SK-N-SH (cell line): ENCODE results near the gene LRAT. TPM values are rescaled to one million over a fixed set of nuclear protein-coding genes. Genes with fewer than 3 reads are reported as not detected.

Source experiments
- CTCF ChIA-PET: fragments of 300-600, 350-600 bp; formaldehyde crosslinking; extraction: SDS; loops from one replicate; lab custom pipeline; 2021; lab: Yijun Ruan, JAX
- POLR2A ChIA-PET: fragments of 350-600 bp; sonication (Branson Sonifier 250); formaldehyde crosslinking; extraction: SDS; loops from one replicate; lab custom pipeline; 2020; ENCODE audit warnings: antibody characterized with exemption, inconsistent platforms; lab: Yijun Ruan, JAX
- DNase-seq: peaks from one replicate; pipeline ENCODE4 v3.0.0; 2012
- H2AFZ ChIP-seq: fragments of 200-600 bp; sonication (generic); 2 replicates; pipeline ENCODE4 v1.8.1; 2016; ENCODE audit warnings: antibody characterized with exemption, mild to moderate bottlenecking, low read depth
- H3F3A ChIP-seq: fragments of 200-600 bp; sonication (generic); replicated peaks from 2 replicates; pipeline ENCODE3; 2016; ENCODE audit warnings: antibody characterized with exemption, mild to moderate bottlenecking; ENCODE audit not compliant: insufficient read depth
- H3K27ac ChIP-seq, 2 experiments: fragments of 200-500 bp in 1 of 2; fragments of 200-600 bp in 1 of 2; sonication (Bioruptor generic) in 1 of 2; sonication (generic), shearing (Covaris generic) in 1 of 2; 2 replicates each; pipeline versions ENCODE4 v1.5.1 to v1.6.1; 2014 to 2016; ENCODE audit warnings: low read depth in 2 of 2, inconsistent platforms in 1 of 2, low read length in 1 of 2, mild to moderate bottlenecking in 1 of 2, mixed read lengths in 1 of 2
- H3K27me3 ChIP-seq: fragments of 200-600 bp; sonication (generic), shearing (Covaris generic); 2 replicates; pipeline ENCODE4 v1.6.1; 2016; ENCODE audit warnings: mixed run types; ENCODE audit not compliant: insufficient read depth
- H3K36me3 ChIP-seq, 2 experiments: fragments of 200-500 bp in 1 of 2; fragments of 200-600 bp in 1 of 2; sonication (Bioruptor generic) in 1 of 2; sonication (generic) in 1 of 2; replicated peaks in 1 of 2; 2 replicates each; pipeline versions ENCODE3 to v1.5.1; 2014 to 2016; ENCODE audit warnings: low read length in 1 of 2, mild to moderate bottlenecking in 1 of 2; ENCODE audit not compliant: insufficient read depth in 2 of 2, control insufficient read depth in 1 of 2
- H3K4me1 ChIP-seq, 2 experiments: fragments of 200-500 bp in 1 of 2; fragments of 200-600 bp in 1 of 2; sonication (Bioruptor generic) in 1 of 2; sonication (generic), shearing (Covaris generic) in 1 of 2; 2 replicates each; pipeline versions ENCODE4 v1.5.1 to v1.6.1; 2014 to 2016; ENCODE audit warnings: low read depth in 1 of 2, low read length in 1 of 2, mixed run types in 1 of 2; ENCODE audit not compliant: insufficient read depth in 2 of 2, control insufficient read depth in 1 of 2
- H3K4me2 ChIP-seq: fragments of 200-600 bp; sonication (generic), shearing (Covaris generic); 2 replicates; pipeline ENCODE4 v1.6.1; 2017; ENCODE audit warnings: mixed run types
- H3K4me3 ChIP-seq, 2 experiments: fragments of 200-500 bp in 1 of 2; fragments of 200-600 bp in 1 of 2; sonication (Bioruptor generic) in 1 of 2; sonication (generic), shearing (Covaris generic) in 1 of 2; 2 replicates each; pipeline versions ENCODE4 v1.5.1 to v1.8.1; 2014 to 2016; ENCODE audit warnings: low read depth in 2 of 2, inconsistent platforms in 1 of 2, low read length in 1 of 2, mild to moderate bottlenecking in 1 of 2, mixed read lengths in 1 of 2, moderate library complexity in 1 of 2
- H3K79me2 ChIP-seq: fragments of 200-600 bp; sonication (generic); 2 replicates; pipeline ENCODE4 v1.8.1; 2017; ENCODE audit warnings: mild to moderate bottlenecking; ENCODE audit not compliant: insufficient read depth
- H3K9ac ChIP-seq: fragments of 200-600 bp; sonication (generic); 2 replicates; pipeline ENCODE4 v1.6.1; 2017; ENCODE audit warnings: mixed run types
- H3K9me2 ChIP-seq: fragments of 200-600 bp; sonication (generic); 2 replicates; pipeline ENCODE4 v1.6.1; 2017; ENCODE audit warnings: mixed run types
- H3K9me3 ChIP-seq: fragments of 200-600 bp; sonication (generic); 2 replicates; pipeline ENCODE4 v1.6.1; 2017; ENCODE audit warnings: mixed run types, mild to moderate bottlenecking, moderate library complexity
- H4K20me1 ChIP-seq: fragments of 200-600 bp; sonication (generic); 2 replicates; pipeline ENCODE4 v1.6.1; 2017; ENCODE audit warnings: mild to moderate bottlenecking, mixed run types; ENCODE audit not compliant: insufficient read depth
- CHD2 ChIP-seq: fragments of 150-350 bp; IDR thresholded peaks from 2 replicates; pipeline ENCODE4 v1.6.1; 2018; ENCODE audit warnings: low read length; ENCODE audit not compliant: partially characterized antibody
- EZH2phosphoT487 ChIP-seq: fragments of 200-600 bp; sonication (generic); IDR thresholded peaks from 2 replicates; pipeline ENCODE4 v1.6.1; 2017; ENCODE audit warnings: low read depth, mixed run types, mild to moderate bottlenecking, antibody characterized with exemption, moderate library complexity, borderline replicate concordance
- FOSL2 ChIP-seq: IDR thresholded peaks from 2 replicates; pipeline ENCODE4 v1.4.0; 2012; ENCODE audit warnings: low read depth, mild to moderate bottlenecking, moderate library complexity, borderline replicate concordance
- FOXM1 ChIP-seq: IDR thresholded peaks from 2 replicates; pipeline ENCODE4 v1.4.0; 2012; ENCODE audit warnings: low read depth, mild to moderate bottlenecking
- GABPA ChIP-seq: IDR thresholded peaks from 2 replicates; pipeline ENCODE4 v1.4.0; 2012; ENCODE audit warnings: low read depth, mild to moderate bottlenecking
- IRF3 ChIP-seq: fragments of 150-350 bp; IDR thresholded peaks from 2 replicates; pipeline ENCODE4 v1.6.1; 2016; ENCODE audit warnings: mild to moderate bottlenecking, low read depth, low read length
- JUND ChIP-seq: IDR thresholded peaks from 2 replicates; pipeline ENCODE4 v1.4.0; 2012
- MEF2A ChIP-seq: IDR thresholded peaks from 2 replicates; pipeline ENCODE4 v1.4.0; 2012; ENCODE audit warnings: low read depth, borderline replicate concordance
- MXI1 ChIP-seq: IDR thresholded peaks from 2 replicates; pipeline ENCODE4 v1.6.1; 2012; ENCODE audit warnings: mild to moderate bottlenecking, low read depth, low read length, improper control_type of control experiment
- NFIC ChIP-seq: IDR thresholded peaks from 2 replicates; pipeline ENCODE4 v1.4.0; 2012; ENCODE audit warnings: borderline replicate concordance
- REST ChIP-seq: IDR thresholded peaks from 2 replicates; pipeline ENCODE4 v1.6.1; 2012; ENCODE audit warnings: mild to moderate bottlenecking, low read depth, low read length, moderate library complexity
- RFX5 ChIP-seq: IDR thresholded peaks from 2 replicates; pipeline ENCODE4 v1.6.1; 2012; ENCODE audit warnings: mild to moderate bottlenecking, improper control_type of control experiment, low read length
- TCF12 ChIP-seq: IDR thresholded peaks from 2 replicates; pipeline ENCODE4 v1.4.0; 2012
- TEAD4 ChIP-seq: IDR thresholded peaks from 2 replicates; pipeline ENCODE4 v1.4.0; 2012; ENCODE audit warnings: mild to moderate bottlenecking, borderline replicate concordance; ENCODE audit not compliant: insufficient read depth
- USF2 ChIP-seq: fragments of 150-350 bp; IDR thresholded peaks from 2 replicates; pipeline ENCODE4 v1.6.1; 2017; ENCODE audit warnings: antibody characterized with exemption, low read length, low read depth, borderline replicate concordance
- WGBS: methylation state at CpG from one replicate; pipeline ENCODE4 v1.1.6; 2017; ENCODE audit warnings: low lambda C conversion rate; 5-methylcytosine and 5-hydroxymethylcytosine counted together
- polyA plus RNA-seq, 3 experiments: library from polyadenylated mRNA; depleted of rRNA; stranded (reverse); fragments of >200 nt; gene quantifications; 2 replicates each; pipeline ENCODE4 v1.2.3, GENCODE V29; 2012
- TF ChIP-seq, protein P1 (sequence below): IDR thresholded peaks from 2 replicates; pipeline ENCODE4 v1.4.0; 2012; ENCODE audit warnings: low read depth

Gene LRAT
- polyA plus RNA-seq, 1 of the 3 experiments (the other 2 are of a cell fraction): not detected

GRCh38 chr4:154740462-154740861 lies 3.3 kb upstream of the LRAT start:
- H3K9me3 ChIP-seq: no peaks in the 10 kb centered on the region
- H3K27ac ChIP-seq: no peak overlapping the region
- no peaks in the 10 kb centered on the region for H3K36me3 ChIP-seq
- DNase-seq: no peak
- TF ChIP-seq MEF2A (no peak), EZH2phosphoT487 (no peak), REST (no peak)
- no peaks in the 10 kb centered on the region for H3K79me2 ChIP-seq
- H3K4me2 ChIP-seq: no peak overlapping the region
- no peak overlapping the region for H2AFZ ChIP-seq
- ChIA-PET CTCF (interaction anchor here (1.6 kb wide), 1 partner anchor 103 kb away, joined by 4 read pairs; no protein-coding TSS in a partner anchor), POLR2A (no interaction called here)
- H3K27me3 ChIP-seq: peaks cover 47% of the 10 kb centered on the region
- H3F3A ChIP-seq: no peaks in the 10 kb centered on the region
- WGBS: 40% methylated on average over 24 of the region's 24 CpGs
- no peaks in the 10 kb centered on the region for H4K20me1 ChIP-seq
- no peak overlapping the region for H3K4me3 ChIP-seq
- no peak overlapping the region for H3K9ac ChIP-seq
- H3K9me2 ChIP-seq: no peaks in the 10 kb centered on the region
- no peaks in the 10 kb centered on the region; a peak in 2 of 4 replicates for H3K4me1 ChIP-seq

GRCh38 chr4:154741131-154741665 lies 2.6 kb upstream of the LRAT start:
- Histone ChIP-seq H3K9me2 (no peaks in the 10 kb centered on the region), H3K9me3 (no peaks in the 10 kb centered on the region), H3K4me1 (no peaks in the 10 kb centered on the region; a peak in 2 of 4 replicates), H4K20me1 (no peaks in the 10 kb centered on the region), H3K4me2 (no peak overlapping the region), H3K27me3 (peaks cover 53% of the 10 kb centered on the region), H3K4me3 (no peak overlapping the region), H3F3A (no peaks in the 10 kb centered on the region), H3K9ac (no peak overlapping the region), H3K27ac (no peak overlapping the region), H3K36me3 (no peaks in the 10 kb centered on the region), H3K79me2 (no peaks in the 10 kb centered on the region), H2AFZ (no peak overlapping the region)
- ChIA-PET POLR2A (no interaction called here), CTCF (interaction anchor here (0.5 to 1.6 kb wide), 2 partner anchors 104 to 753 kb away, joined by 3 to 4 read pairs; no protein-coding TSS in a partner anchor)
- WGBS: 31% methylated on average over 20 of the region's 20 CpGs
- no peak for DNase-seq
- TF ChIP-seq USF2 (no peak), JUND (no peak), FOSL2 (no peak), IRF3 (no peak), NFIC (no peak), MXI1 (no peak), TCF12 (no peak), FOXM1 (no peak), GABPA (no peak), RFX5 (no peak), EZH2phosphoT487 (no peak), TEAD4 (no peak), CHD2 (no peak), REST (no peak)
- TF ChIP-seq, protein P1, sequence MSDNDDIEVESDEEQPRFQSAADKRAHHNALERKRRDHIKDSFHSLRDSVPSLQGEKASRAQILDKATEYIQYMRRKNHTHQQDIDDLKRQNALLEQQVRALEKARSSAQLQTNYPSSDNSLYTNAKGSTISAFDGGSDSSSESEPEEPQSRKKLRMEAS: no peak
